GM12878 (cell line): ENCODE measurements around the gene PLSCR3.

ENCODE experiments used
- ATF2 ChIP-seq: IDR thresholded peaks from 2 replicates; pipeline ENCODE4 v1.6.1; 2012; ENCODE audit warnings: low read length, inconsistent platforms
- CTCF ChIP-seq, 3 experiments: IDR thresholded peaks in 2 of 3; conservative IDR thresholded peaks in 1 of 3; 2 replicates each; pipeline ENCODE4 v1.5.1; 2011; ENCODE audit warnings: low read depth in 3 of 3, low read length in 3 of 3, mild to moderate bottlenecking in 3 of 3, control low read depth in 2 of 3, moderate library complexity in 2 of 3, inconsistent platforms in 1 of 3, mixed read lengths in 1 of 3; ENCODE audit not compliant: control insufficient read depth in 2 of 3, insufficient read depth in 1 of 3; ENCODE audit errors: extremely low read depth in 1 of 3
- EP300 ChIP-seq, 2 experiments: fragments of 150-350 bp in 1 of 2; IDR thresholded peaks; 2 replicates each; pipeline ENCODE4 v1.6.1; 2011 to 2012; ENCODE audit warnings: low read depth in 2 of 2, low read length in 2 of 2, borderline replicate concordance in 1 of 2, improper control_type of control experiment in 1 of 2, inconsistent platforms in 1 of 2; ENCODE audit not compliant: control insufficient read depth in 1 of 2
- MXI1 ChIP-seq: fragments of 150-350 bp; IDR thresholded peaks from 2 replicates; pipeline ENCODE4 v1.6.1; 2011; ENCODE audit warnings: low read depth, mild to moderate bottlenecking, inconsistent platforms, low read length, improper control_type of control experiment
- POLR2A ChIP-seq: IDR thresholded peaks from 2 replicates; pipeline ENCODE4 v1.6.1; 2011; ENCODE audit warnings: low read depth, mild to moderate bottlenecking, low read length
- POU2F2 ChIP-seq: IDR thresholded peaks from 3 replicates; pipeline ENCODE4 v1.6.1; 2011; ENCODE audit warnings: low read depth, mild to moderate bottlenecking, low read length, borderline replicate concordance
- SP1 ChIP-seq: IDR thresholded peaks from one replicate; pipeline ENCODE4 v1.6.1; 2011; ENCODE audit warnings: low read depth, low read length
- ZBTB11 ChIP-seq: fragments of 450-650 bp; formaldehyde crosslinking; IDR thresholded peaks from 2 replicates; pipeline ENCODE4 v1.5.0; 2022; ENCODE audit warnings: mild to moderate bottlenecking, missing genetic modification characterization
- TF ChIP-seq, protein P1 (sequence below): fragments of 450-650 bp; IDR thresholded peaks from 2 replicates; pipeline ENCODE4 v1.6.1; 2016; ENCODE audit warnings: mild to moderate bottlenecking

GRCh38 chr17:7384489-7385081 lies 9.7 kb downstream of the PLSCR3 start:
- TF ChIP-seq MXI1, result no peak
- TF ChIP-seq ATF2, result no peak
- no peak for TF ChIP-seq EP300 (IDR thresholded peaks at IDR 0.05; ENCODE audit: borderline replicate concordance in 1 of 2, control insufficient read depth in 1 of 2, low read depth in 2 of 2, low read length in 2 of 2)
- no peak for TF ChIP-seq CTCF (IDR thresholded peaks at IDR 0.05 in 2 of 3, conservative IDR thresholded peaks at IDR 0.05 in 1 of 3; ENCODE audit: control insufficient read depth in 2 of 3, extremely low read depth in 1 of 3, insufficient read depth in 1 of 3, low read depth in 3 of 3, low read length in 3 of 3)
- TF ChIP-seq POU2F2, result no peak
- TF ChIP-seq ZBTB11 (CRISPR knock-in tag), result no peak
- no peak for TF ChIP-seq SP1
- TF ChIP-seq, protein P1, sequence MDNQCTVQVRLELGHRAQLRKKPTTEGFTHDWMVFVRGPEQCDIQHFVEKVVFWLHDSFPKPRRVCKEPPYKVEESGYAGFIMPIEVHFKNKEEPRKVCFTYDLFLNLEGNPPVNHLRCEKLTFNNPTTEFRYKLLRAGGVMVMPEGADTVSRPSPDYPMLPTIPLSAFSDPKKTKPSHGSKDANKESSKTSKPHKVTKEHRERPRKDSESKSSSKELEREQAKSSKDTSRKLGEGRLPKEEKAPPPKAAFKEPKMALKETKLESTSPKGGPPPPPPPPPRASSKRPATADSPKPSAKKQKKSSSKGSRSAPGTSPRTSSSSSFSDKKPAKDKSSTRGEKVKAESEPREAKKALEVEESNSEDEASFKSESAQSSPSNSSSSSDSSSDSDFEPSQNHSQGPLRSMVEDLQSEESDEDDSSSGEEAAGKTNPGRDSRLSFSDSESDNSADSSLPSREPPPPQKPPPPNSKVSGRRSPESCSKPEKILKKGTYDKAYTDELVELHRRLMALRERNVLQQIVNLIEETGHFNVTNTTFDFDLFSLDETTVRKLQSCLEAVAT, result no peak
- no peak; the same call in 1 of the 2 replicates for TF ChIP-seq POLR2A
